Measurements from ENCODE around the gene RBMXL3. TPM values are rescaled to one million over a fixed set of nuclear protein-coding genes. Genes with fewer than 3 reads are reported as not detected.
"Not testable (repeated sequence)": the region's sequence is repeated elsewhere in the genome, so short reads cannot be mapped to it uniquely, and the experiment has no call there.

RBMXL3 gene
- total and polyA plus RNA-seq, 4 experiments from 2014 or later: not detected

GRCh38 chrX:115189646-115190635 lies 731 bp downstream of the RBMXL3 start:
- ChIA-PET CTCF (ENCODE audit: partially characterized antibody) (no interaction called here), POLR2A (ENCODE audit: partially characterized antibody) (no interaction called here)
- no peak overlapping the region for H3K4me3 Mint-ChIP-seq
- no peaks in the 10 kb centered on the region for H3K9me3 ChIP-seq (ENCODE audit: control insufficient read depth in 1 of 2, low read length in 2 of 2)
- H3K27ac Mint-ChIP-seq: no peak overlapping the region
- no peak overlapping the region for H3K4me3 ChIP-seq (ENCODE audit: low read length in 2 of 2)
- no peak overlapping the region for H3K27ac ChIP-seq (ENCODE audit: low read depth, low read length)
- no peaks in the 10 kb centered on the region for H3K27me3 ChIP-seq (ENCODE audit: insufficient read depth, low read length)
- peaks cover 0 to 7% (median 2%) of the 10 kb centered on the region in 8 donors for H3K9me3 Mint-ChIP-seq
- no peaks in the 10 kb centered on the region for H3K4me1 ChIP-seq (ENCODE audit: insufficient read depth, low read length)
- H3K36me3 ChIP-seq (ENCODE audit: insufficient read depth, low read length): no peaks in the 10 kb centered on the region
- DNase-seq: no peak
- no peaks in the 10 kb centered on the region for H3K36me3 Mint-ChIP-seq
- intact Hi-C loops (cut with micrococcal nuclease): no loop called here
- H3K4me1 Mint-ChIP-seq: no peaks in the 10 kb centered on the region
- H3K27me3 Mint-ChIP-seq: no peaks in the 10 kb centered on the region

- Mint-ChIP-seq H3K9me3 (peaks cover 0 to 7% (median 3%) of the 10 kb centered on the region in 8 donors), H3K27me3 (no peaks in the 10 kb centered on the region), H3K27ac (no peak overlapping the region), H3K4me1 (no peaks in the 10 kb centered on the region), H3K4me3 (no peak overlapping the region), H3K36me3 (no peaks in the 10 kb centered on the region)
- intact Hi-C loops (cut with micrococcal nuclease): no loop called here
- H3K27ac ChIP-seq (ENCODE audit: low read depth, low read length): no peak overlapping the region
- H3K9me3 ChIP-seq (ENCODE audit: control insufficient read depth in 1 of 2, low read length in 2 of 2): no peaks in the 10 kb centered on the region
- H3K4me3 ChIP-seq (ENCODE audit: low read length in 2 of 2): no peak overlapping the region
- H3K4me1 ChIP-seq (ENCODE audit: insufficient read depth, low read length): no peaks in the 10 kb centered on the region
- ChIA-PET POLR2A (ENCODE audit: partially characterized antibody) (no interaction called here), CTCF (ENCODE audit: partially characterized antibody) (no interaction called here)
- no peak for DNase-seq
- no peaks in the 10 kb centered on the region for H3K27me3 ChIP-seq (ENCODE audit: insufficient read depth, low read length)
- no peaks in the 10 kb centered on the region for H3K36me3 ChIP-seq (ENCODE audit: insufficient read depth, low read length)
Measured at GRCh38 chrX:115190636-115191489, 1.7 kb downstream of the RBMXL3 start.

- Histone ChIP-seq H3K4me1 (ENCODE audit: insufficient read depth, low read length) (no peaks in the 10 kb centered on the region), H3K27me3 (ENCODE audit: insufficient read depth, low read length) (no peaks in the 10 kb centered on the region), H3K36me3 (ENCODE audit: insufficient read depth, low read length) (no peaks in the 10 kb centered on the region), H3K27ac (ENCODE audit: low read depth, low read length) (no peak overlapping the region), H3K4me3 (ENCODE audit: low read length in 2 of 2) (no peak overlapping the region), H3K9me3 (ENCODE audit: control insufficient read depth in 1 of 2, low read length in 2 of 2) (no peaks in the 10 kb centered on the region)
- intact Hi-C loops (cut with micrococcal nuclease): no loop called here
- no peak overlapping the region for H3K27ac Mint-ChIP-seq
- no peaks in the 10 kb centered on the region for H3K27me3 Mint-ChIP-seq
- H3K4me1 Mint-ChIP-seq: no peaks in the 10 kb centered on the region
- DNase-seq: no peak
- peaks cover 0 to 7% (median 3%) of the 10 kb centered on the region in 8 donors for H3K9me3 Mint-ChIP-seq
- no peaks in the 10 kb centered on the region for H3K36me3 Mint-ChIP-seq
- CTCF ChIA-PET (ENCODE audit: partially characterized antibody): no interaction called here
- POLR2A ChIA-PET (ENCODE audit: partially characterized antibody): no interaction called here
- no peak overlapping the region for H3K4me3 Mint-ChIP-seq
Measured at GRCh38 chrX:115191490-115192243, 2.5 kb downstream of the RBMXL3 start.

GRCh38 chrX:115192244-115192700 lies 3.1 kb downstream of the RBMXL3 start:
- no peaks in the 10 kb centered on the region for H3K4me1 Mint-ChIP-seq
- intact Hi-C loops (cut with micrococcal nuclease): no loop called here
- CTCF ChIA-PET (ENCODE audit: partially characterized antibody): no interaction called here
- H3K27me3 ChIP-seq (ENCODE audit: insufficient read depth, low read length): no peaks in the 10 kb centered on the region
- no peak for DNase-seq
- no peaks in the 10 kb centered on the region for H3K36me3 Mint-ChIP-seq
- no peak overlapping the region for H3K4me3 Mint-ChIP-seq
- H3K4me1 ChIP-seq (ENCODE audit: insufficient read depth, low read length): no peaks in the 10 kb centered on the region
- H3K27ac Mint-ChIP-seq: no peak overlapping the region
- no peak overlapping the region for H3K4me3 ChIP-seq (ENCODE audit: low read length in 2 of 2)
- POLR2A ChIA-PET (ENCODE audit: partially characterized antibody): no interaction called here
- H3K27ac ChIP-seq (ENCODE audit: low read depth, low read length): no peak overlapping the region
- H3K36me3 ChIP-seq (ENCODE audit: insufficient read depth, low read length): no peaks in the 10 kb centered on the region
- H3K27me3 Mint-ChIP-seq: no peaks in the 10 kb centered on the region
- no peaks in the 10 kb centered on the region for H3K9me3 ChIP-seq (ENCODE audit: control insufficient read depth in 1 of 2, low read length in 2 of 2)
- H3K9me3 Mint-ChIP-seq: peaks cover 0 to 7% (median 3%) of the 10 kb centered on the region in 8 donors

DNA sequence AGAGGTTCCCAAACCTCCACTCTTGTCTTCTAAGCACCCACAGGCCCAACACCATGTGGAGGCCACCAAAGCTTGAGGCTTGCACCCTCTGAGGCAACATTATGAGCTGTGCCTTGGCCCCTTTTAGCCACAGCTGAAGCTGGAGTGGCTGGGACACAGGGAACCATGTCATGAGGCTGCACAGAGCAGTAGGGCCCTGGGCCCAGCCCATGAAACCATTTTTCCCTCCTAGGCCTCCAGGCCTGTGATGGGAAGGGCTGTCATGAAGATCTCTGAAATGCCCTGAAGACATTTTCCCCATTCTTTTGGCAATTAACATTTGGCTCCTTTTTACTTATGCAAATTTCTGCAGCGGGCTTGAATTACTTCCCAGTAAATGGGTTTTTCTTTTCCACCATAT lies 14.8 kb downstream of the RBMXL3 start:
- Mint-ChIP-seq H3K9me3 (peaks cover 2 to 12% (median 4%) of the 10 kb centered on the region in 8 donors), H3K36me3 (no peaks in the 10 kb centered on the region), H3K4me1 (no peaks in the 10 kb centered on the region), H3K27me3 (no peaks in the 10 kb centered on the region), H3K27ac (no peak overlapping the region), H3K4me3 (no peak overlapping the region)
- no peak overlapping the region for H3K27ac ChIP-seq (ENCODE audit: low read depth, low read length)
- intact Hi-C loops (cut with micrococcal nuclease): no loop called here
- H3K4me1 ChIP-seq (ENCODE audit: insufficient read depth, low read length): no peaks in the 10 kb centered on the region
- ChIA-PET POLR2A (ENCODE audit: partially characterized antibody) (no interaction called here), CTCF (ENCODE audit: partially characterized antibody) (no interaction called here)
- no peak overlapping the region for H3K4me3 ChIP-seq (ENCODE audit: low read length in 2 of 2)
- no peaks in the 10 kb centered on the region for H3K36me3 ChIP-seq (ENCODE audit: insufficient read depth, low read length)
- no peaks in the 10 kb centered on the region for H3K27me3 ChIP-seq (ENCODE audit: insufficient read depth, low read length)
- no peak for DNase-seq
- H3K9me3 ChIP-seq (ENCODE audit: control insufficient read depth in 1 of 2, low read length in 2 of 2): no peaks in the 10 kb centered on the region

- intact Hi-C loops (cut with micrococcal nuclease); H3K27me3 ChIP-seq (ENCODE audit: insufficient read depth, low read length); DNase-seq; H3K27ac Mint-ChIP-seq; H3K9me3 ChIP-seq (ENCODE audit: control insufficient read depth in 1 of 2, low read length in 2 of 2); H3K4me1 Mint-ChIP-seq; POLR2A ChIA-PET (ENCODE audit: partially characterized antibody); H3K27me3 Mint-ChIP-seq; H3K9me3 Mint-ChIP-seq; H3K36me3 Mint-ChIP-seq; H3K4me3 Mint-ChIP-seq; CTCF ChIA-PET (ENCODE audit: partially characterized antibody); H3K4me3 ChIP-seq (ENCODE audit: low read length in 2 of 2); H3K36me3 ChIP-seq (ENCODE audit: insufficient read depth, low read length); H3K4me1 ChIP-seq (ENCODE audit: insufficient read depth, low read length); H3K27ac ChIP-seq (ENCODE audit: low read depth, low read length): not testable (repeated sequence)
Measured at GRCh38 chrX:115209547-115209946, 20.3 kb downstream of the RBMXL3 start.

DNA sequence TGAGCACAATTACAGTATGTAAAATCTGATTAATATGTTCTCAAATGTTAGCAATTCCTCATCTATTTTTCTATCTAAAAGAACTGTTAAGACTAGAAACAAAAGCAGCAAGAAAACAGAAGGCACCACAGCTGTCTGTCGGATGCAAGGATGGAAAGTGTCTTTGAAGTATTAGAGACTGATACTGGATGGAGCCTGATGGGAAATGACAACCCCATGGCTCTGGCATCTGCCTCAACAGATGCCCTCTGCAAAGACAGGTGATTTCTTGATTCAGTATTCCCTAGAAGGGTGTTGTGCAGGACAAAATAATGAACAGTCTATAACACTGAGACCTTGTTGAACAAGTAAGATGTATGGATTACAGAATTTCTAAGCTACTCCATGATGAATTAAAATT lies 24.9 kb downstream of the RBMXL3 start:
- Histone ChIP-seq H3K27ac (ENCODE audit: low read depth, low read length) (no peak overlapping the region), H3K4me1 (ENCODE audit: insufficient read depth, low read length) (no peaks in the 10 kb centered on the region), H3K36me3 (ENCODE audit: insufficient read depth, low read length) (no peaks in the 10 kb centered on the region), H3K27me3 (ENCODE audit: insufficient read depth, low read length) (no peaks in the 10 kb centered on the region), H3K4me3 (ENCODE audit: low read length in 2 of 2) (no peak overlapping the region), H3K9me3 (ENCODE audit: control insufficient read depth in 1 of 2, low read length in 2 of 2) (no peaks in the 10 kb centered on the region)
- no peak overlapping the region for H3K4me3 Mint-ChIP-seq
- DNase-seq: no peak
- H3K27ac Mint-ChIP-seq: no peak overlapping the region
- H3K9me3 Mint-ChIP-seq: peaks cover 0 to 8% (median under 1%) of the 10 kb centered on the region in 8 donors
- CTCF ChIA-PET (ENCODE audit: partially characterized antibody): no interaction called here
- no peaks in the 10 kb centered on the region for H3K4me1 Mint-ChIP-seq
- intact Hi-C loops (cut with micrococcal nuclease): no loop called here
- H3K36me3 Mint-ChIP-seq: no peaks in the 10 kb centered on the region
- no peaks in the 10 kb centered on the region for H3K27me3 Mint-ChIP-seq
- POLR2A ChIA-PET (ENCODE audit: partially characterized antibody): no interaction called here

Data from CD4-positive, alpha-beta memory T cell (primary cell).